ENCODE measurements around the gene GCK.

Gene GCK

GRCh38 chr7:44147026-44147991, 41.9 kb downstream of the GCK start:
- H3K36me3 ChIP-seq (ENCODE audit: control insufficient read depth, insufficient read depth, low read length): no peaks in the 10 kb centered on the region
- H3K9me3 ChIP-seq (ENCODE audit: control insufficient read depth, low read length): no peaks in the 10 kb centered on the region
- peaks cover 14% of the 10 kb centered on the region for H3K4me1 ChIP-seq (ENCODE audit: control insufficient read depth, insufficient read depth, low read length)
- no peak overlapping the region for H3K4me3 ChIP-seq (ENCODE audit: low read length)
- peaks cover 27% of the 10 kb centered on the region for H3K27me3 ChIP-seq (ENCODE audit: control insufficient read depth, insufficient read depth, low read length)
- H3K9ac ChIP-seq (ENCODE audit: low read length): no peak overlapping the region

- Histone ChIP-seq H3K36me3 (ENCODE audit: control insufficient read depth, insufficient read depth, low read length) (no peaks in the 10 kb centered on the region), H3K27me3 (ENCODE audit: control insufficient read depth, insufficient read depth, low read length) (peaks cover 27% of the 10 kb centered on the region), H3K9me3 (ENCODE audit: control insufficient read depth, low read length) (no peaks in the 10 kb centered on the region), H3K4me1 (ENCODE audit: control insufficient read depth, insufficient read depth, low read length) (peaks cover 14% of the 10 kb centered on the region), H3K9ac (ENCODE audit: low read length) (no peak overlapping the region), H3K4me3 (ENCODE audit: low read length) (no peak overlapping the region)
These were observed 43.0 kb downstream of the GCK start for GRCh38 chr7:44145969-44146911.

GRCh38 chr7:44145479-44145968, 43.7 kb downstream of the GCK start:
- H3K27me3 ChIP-seq (ENCODE audit: control insufficient read depth, insufficient read depth, low read length): peaks cover 27% of the 10 kb centered on the region
- H3K36me3 ChIP-seq (ENCODE audit: control insufficient read depth, insufficient read depth, low read length): no peaks in the 10 kb centered on the region
- H3K4me1 ChIP-seq (ENCODE audit: control insufficient read depth, insufficient read depth, low read length): peaks cover 14% of the 10 kb centered on the region
- no peaks in the 10 kb centered on the region for H3K9me3 ChIP-seq (ENCODE audit: control insufficient read depth, low read length)
- H3K4me3 ChIP-seq (ENCODE audit: low read length): no peak overlapping the region
- H3K9ac ChIP-seq (ENCODE audit: low read length): no peak overlapping the region

- Histone ChIP-seq H3K9me3 (ENCODE audit: control insufficient read depth, low read length) (no peaks in the 10 kb centered on the region), H3K36me3 (ENCODE audit: control insufficient read depth, insufficient read depth, low read length) (no peaks in the 10 kb centered on the region), H3K4me1 (ENCODE audit: control insufficient read depth, insufficient read depth, low read length) (peaks cover 14% of the 10 kb centered on the region), H3K9ac (ENCODE audit: low read length) (no peak overlapping the region), H3K27me3 (ENCODE audit: control insufficient read depth, insufficient read depth, low read length) (peaks cover 27% of the 10 kb centered on the region), H3K4me3 (ENCODE audit: low read length) (no peak overlapping the region)
These were observed 44.2 kb downstream of the GCK start for GRCh38 chr7:44144968-44145478.

- H3K27me3 ChIP-seq (ENCODE audit: control insufficient read depth, insufficient read depth, low read length): peaks cover 27% of the 10 kb centered on the region
These were observed 44.7 kb downstream of the GCK start for GRCh38 chr7:44144426-44144967.

GRCh38 chr7:44143646-44144250, 45.5 kb downstream of the GCK start:
- peaks cover 27% of the 10 kb centered on the region for H3K27me3 ChIP-seq (ENCODE audit: control insufficient read depth, insufficient read depth, low read length)
- H3K36me3 ChIP-seq (ENCODE audit: control insufficient read depth, insufficient read depth, low read length): no peaks in the 10 kb centered on the region
- peaks cover 14% of the 10 kb centered on the region for H3K4me1 ChIP-seq (ENCODE audit: control insufficient read depth, insufficient read depth, low read length)
- no peak overlapping the region for H3K9ac ChIP-seq (ENCODE audit: low read length)
- H3K9me3 ChIP-seq (ENCODE audit: control insufficient read depth, low read length): no peaks in the 10 kb centered on the region
- H3K4me3 ChIP-seq (ENCODE audit: low read length): no peak overlapping the region

More at GRCh38 chr7:44144426-44144967, 44.7 kb downstream of the GCK start:
- Histone ChIP-seq H3K4me1 (ENCODE audit: control insufficient read depth, insufficient read depth, low read length) (peaks cover 14% of the 10 kb centered on the region), H3K9ac (ENCODE audit: low read length) (no peak overlapping the region), H3K4me3 (ENCODE audit: low read length) (no peak overlapping the region), H3K36me3 (ENCODE audit: control insufficient read depth, insufficient read depth, low read length) (no peaks in the 10 kb centered on the region), H3K9me3 (ENCODE audit: control insufficient read depth, low read length) (no peaks in the 10 kb centered on the region)

GRCh38 chr7:44142028-44142427, 47.2 kb downstream of the GCK start:
- no peaks in the 10 kb centered on the region for H3K36me3 ChIP-seq (ENCODE audit: control insufficient read depth, insufficient read depth, low read length)
- H3K9ac ChIP-seq (ENCODE audit: low read length): no peak overlapping the region
- peaks cover 9% of the 10 kb centered on the region for H3K4me1 ChIP-seq (ENCODE audit: control insufficient read depth, insufficient read depth, low read length)
- no peaks in the 10 kb centered on the region for H3K9me3 ChIP-seq (ENCODE audit: control insufficient read depth, low read length)
- peaks cover 20% of the 10 kb centered on the region for H3K27me3 ChIP-seq (ENCODE audit: control insufficient read depth, insufficient read depth, low read length)
- H3K4me3 ChIP-seq (ENCODE audit: low read length): no peak overlapping the region

- H3K27me3 ChIP-seq (ENCODE audit: control insufficient read depth, insufficient read depth, low read length): peaks cover 16% of the 10 kb centered on the region
- H3K4me1 ChIP-seq (ENCODE audit: control insufficient read depth, insufficient read depth, low read length): peaks cover 2% of the 10 kb centered on the region
- H3K9me3 ChIP-seq (ENCODE audit: control insufficient read depth, low read length): no peaks in the 10 kb centered on the region
- H3K4me3 ChIP-seq (ENCODE audit: low read length): no peak within 1 kb of the TSS
- no peaks in the 10 kb centered on the region for H3K36me3 ChIP-seq (ENCODE audit: control insufficient read depth, insufficient read depth, low read length)
- no peak within 1 kb of the TSS for H3K9ac ChIP-seq (ENCODE audit: low read length)
These were observed 47.9 kb downstream of the GCK start, which contains the start of gene MYL7 for GRCh38 chr7:44141221-44141850. Gene MYL7 (minus strand): TSS chr7:44141332. CDS start chr7:44141305, 27 bp downstream.

- H3K4me3 ChIP-seq (ENCODE audit: low read length): no peak overlapping the region
- no peaks in the 10 kb centered on the region for H3K4me1 ChIP-seq (ENCODE audit: control insufficient read depth, insufficient read depth, low read length)
- H3K9me3 ChIP-seq (ENCODE audit: control insufficient read depth, low read length): no peaks in the 10 kb centered on the region
- H3K9ac ChIP-seq (ENCODE audit: low read length): no peak overlapping the region
- no peaks in the 10 kb centered on the region for H3K36me3 ChIP-seq (ENCODE audit: control insufficient read depth, insufficient read depth, low read length)
- peaks cover 11% of the 10 kb centered on the region for H3K27me3 ChIP-seq (ENCODE audit: control insufficient read depth, insufficient read depth, low read length)
These were observed 48.9 kb downstream of the GCK start for GRCh38 chr7:44140341-44140740.

GRCh38 chr7:44139311-44140010, 49.8 kb downstream of the GCK start:
- Histone ChIP-seq H3K9ac (ENCODE audit: low read length) (no peak overlapping the region), H3K4me1 (ENCODE audit: control insufficient read depth, insufficient read depth, low read length) (no peaks in the 10 kb centered on the region), H3K27me3 (ENCODE audit: control insufficient read depth, insufficient read depth, low read length) (peaks cover 2% of the 10 kb centered on the region), H3K4me3 (ENCODE audit: low read length) (no peak overlapping the region), H3K36me3 (ENCODE audit: control insufficient read depth, insufficient read depth, low read length) (no peaks in the 10 kb centered on the region), H3K9me3 (ENCODE audit: control insufficient read depth, low read length) (no peaks in the 10 kb centered on the region)

Data from mucosa of stomach (tissue), 1 donor.